Astrocyte of the spinal cord (primary cell): Measurements from ENCODE around the gene VMA21.

Source experiments
- DNase-seq: peaks from one replicate; pipeline ENCODE4 v3.0.0; 2011; ENCODE audit warnings: low read depth, low spot score
- H3K4me3 ChIP-seq: 2 replicates; pipeline ENCODE4 v1.5.1; 2011; ENCODE audit warnings: low read depth, mild to moderate bottlenecking, low read length, moderate library complexity
- CTCF ChIP-seq: IDR thresholded peaks from 2 replicates; pipeline ENCODE4 v1.5.1; 2012; ENCODE audit warnings: low read depth, mild to moderate bottlenecking, low read length, inconsistent platforms
- in situ Hi-C: cut with HindIII; loops from 2 replicates; pipeline ENCODE4 v1.10.0; 2017; ENCODE audit warnings: low sequenced_read_pairs

Gene VMA21

DNA sequence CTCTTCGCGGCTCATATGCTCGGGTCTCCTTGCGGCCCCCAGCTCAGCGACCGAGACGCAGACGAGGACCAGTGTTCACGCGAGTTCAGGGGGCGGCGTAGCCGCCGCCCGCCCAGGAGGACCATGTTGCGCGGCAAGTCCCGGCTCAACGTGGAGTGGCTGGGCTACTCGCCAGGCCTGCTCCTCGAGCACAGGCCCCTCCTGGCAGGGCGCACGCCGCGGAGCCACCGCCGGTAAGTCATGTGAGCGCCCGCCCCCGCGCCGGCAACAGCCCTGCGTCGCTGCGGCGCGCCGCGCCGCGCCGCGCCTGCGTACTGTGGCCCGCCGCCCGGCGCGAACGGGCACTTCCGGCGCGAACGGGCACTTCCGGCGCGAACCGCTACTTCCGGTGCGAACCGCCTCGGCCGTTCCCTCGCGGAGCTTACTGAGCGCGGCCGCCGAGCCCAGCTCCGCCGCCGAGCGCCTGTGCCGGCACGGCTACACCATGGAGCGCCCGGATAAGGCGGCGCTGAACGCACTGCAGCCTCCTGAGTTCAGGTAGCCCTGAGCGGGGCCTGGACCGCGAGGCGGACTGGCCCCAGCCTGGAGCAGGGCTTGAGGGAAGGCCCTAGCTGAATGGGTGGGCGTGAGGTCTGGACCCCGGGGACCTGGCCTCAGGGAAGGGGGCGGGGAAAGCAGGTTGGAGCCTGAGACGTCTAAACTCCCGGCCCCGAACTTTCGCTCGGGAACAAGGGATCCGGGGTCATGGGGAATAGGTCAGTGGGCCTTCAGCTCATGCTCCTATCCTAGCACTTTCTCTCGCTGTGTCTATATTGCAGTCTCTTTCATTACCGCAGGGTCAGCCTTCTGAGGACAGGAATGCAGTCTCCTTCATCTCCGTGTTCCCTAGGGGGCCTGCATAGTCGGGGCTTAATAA lies at the start of gene VMA21:
Gene VMA21, plus strand, starts transcription at position 382 of the 916 bp plus-strand sequence. Its CDS starts 103 bp downstream, at position 485.
- TF ChIP-seq CTCF, result no peak
- in situ Hi-C loops, result no loop called here
- peak within 1 kb of the TSS; percentile 84 for H3K4me3 ChIP-seq
- DNase-seq, result peak; percentile 87

DNA sequence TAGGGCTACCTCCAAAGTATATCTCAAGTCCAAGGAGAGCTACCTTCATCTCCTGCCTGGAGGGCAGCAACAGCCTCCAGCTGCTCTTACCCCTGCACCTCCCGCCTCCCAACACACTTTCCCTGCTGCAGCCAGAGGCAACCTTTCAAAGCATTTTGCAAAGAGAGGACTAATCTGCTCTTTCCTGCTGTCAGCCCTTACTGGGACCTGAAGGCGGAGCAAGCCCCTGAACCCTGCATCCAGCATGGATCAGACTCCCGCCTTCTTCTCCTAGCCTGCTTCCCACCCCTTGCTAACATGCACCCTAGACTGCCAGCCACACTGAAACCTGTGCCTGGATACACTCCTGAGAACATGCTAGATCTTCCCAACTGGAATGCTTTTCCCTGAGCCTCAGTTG lies 37.7 kb upstream of the VMA21 start:
- H3K4me3 ChIP-seq, result no peak overlapping the region
- no peak for TF ChIP-seq CTCF
- DNase-seq, result no peak
- in situ Hi-C loops, result no loop called here

DNA sequence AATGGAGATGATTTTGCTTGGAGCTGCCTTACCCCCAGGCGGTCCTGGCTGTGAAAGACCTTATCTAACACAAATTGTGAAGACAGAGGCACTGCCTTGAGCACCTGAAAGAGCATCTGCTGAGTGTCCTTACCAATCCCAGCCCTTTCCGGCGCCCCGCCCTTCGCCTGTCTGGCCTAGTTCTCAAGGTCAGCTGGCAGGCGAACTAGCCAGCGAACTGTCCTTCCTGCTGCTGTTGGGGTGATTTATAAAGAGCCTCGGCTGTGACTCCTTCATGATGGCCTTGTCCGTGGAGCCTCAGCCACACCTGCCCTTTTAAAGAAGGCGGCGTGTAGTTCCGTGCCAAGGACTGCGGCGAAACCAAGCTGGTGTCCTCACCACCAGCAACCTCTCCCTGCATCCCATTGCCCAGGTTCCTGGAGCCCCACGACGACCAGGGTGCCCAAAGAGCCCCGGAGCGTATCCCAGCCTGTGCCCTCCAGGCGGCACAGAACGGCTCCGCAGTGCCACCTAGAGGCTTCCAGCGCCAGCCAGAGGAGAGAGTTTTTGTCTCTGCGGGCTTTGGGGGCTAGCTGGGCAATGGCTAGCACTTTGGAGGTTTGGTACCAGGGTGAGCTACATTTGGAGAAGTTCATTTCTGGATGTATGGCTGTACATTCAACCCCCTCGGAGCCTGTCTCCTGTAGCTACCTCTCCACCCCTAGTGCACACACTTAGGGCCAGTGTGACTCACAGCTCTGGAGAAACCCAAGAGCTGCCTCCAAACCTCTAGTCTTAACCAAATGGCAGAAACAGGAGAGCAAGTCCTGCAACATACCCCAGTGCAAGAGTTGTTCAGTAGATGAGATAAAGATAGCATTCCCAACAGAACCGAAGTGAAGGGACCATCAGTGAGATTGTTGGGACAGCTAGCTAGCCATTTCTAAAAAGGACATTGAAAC lies 36.8 kb upstream of the VMA21 start:
- H3K4me3 ChIP-seq, result no peak overlapping the region
- in situ Hi-C loops, result no loop called here
- no peak for DNase-seq
- peak; percentile 70 for TF ChIP-seq CTCF

GRCh38 chrX:151363316-151363715 lies 33.7 kb upstream of the VMA21 start:
- no peak for DNase-seq
- in situ Hi-C loops, result no loop called here
- no peak overlapping the region for H3K4me3 ChIP-seq
- TF ChIP-seq CTCF, result no peak

- in situ Hi-C loops, result no loop called here
- TF ChIP-seq CTCF, result no peak
These were observed 31.4 kb upstream of the VMA21 start for GRCh38 chrX:151365579-151365978.

DNA sequence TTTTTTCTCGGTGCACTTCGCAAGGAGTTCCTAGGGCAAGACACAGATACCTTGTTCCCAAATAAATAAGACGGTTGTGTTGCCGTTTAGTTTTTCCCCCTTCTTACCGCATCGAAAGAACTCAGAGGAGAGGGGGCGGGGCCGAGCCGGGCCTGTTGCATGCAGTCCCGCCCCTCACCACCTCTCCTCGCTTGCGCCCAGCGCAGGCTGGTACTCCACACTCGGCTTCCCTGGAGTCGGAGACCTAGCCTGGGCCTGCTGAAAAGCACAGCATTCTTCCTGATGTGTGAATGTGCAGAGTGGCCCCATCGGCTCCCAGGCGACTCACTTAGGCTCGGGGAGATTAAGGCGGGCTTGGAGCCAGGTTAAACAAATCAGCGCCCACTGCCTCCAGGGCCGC lies 26.1 kb upstream of the VMA21 start:
- TF ChIP-seq CTCF, result no peak
- no peak overlapping the region for H3K4me3 ChIP-seq
- in situ Hi-C loops, result no loop called here
- DNase-seq, result no peak

More at GRCh38 chrX:151365579-151365978, 31.4 kb upstream of the VMA21 start:
- no peak overlapping the region for H3K4me3 ChIP-seq
- no peak for DNase-seq
